Measurements from ENCODE around the gene ENKUR.

ENKUR gene

DNA sequence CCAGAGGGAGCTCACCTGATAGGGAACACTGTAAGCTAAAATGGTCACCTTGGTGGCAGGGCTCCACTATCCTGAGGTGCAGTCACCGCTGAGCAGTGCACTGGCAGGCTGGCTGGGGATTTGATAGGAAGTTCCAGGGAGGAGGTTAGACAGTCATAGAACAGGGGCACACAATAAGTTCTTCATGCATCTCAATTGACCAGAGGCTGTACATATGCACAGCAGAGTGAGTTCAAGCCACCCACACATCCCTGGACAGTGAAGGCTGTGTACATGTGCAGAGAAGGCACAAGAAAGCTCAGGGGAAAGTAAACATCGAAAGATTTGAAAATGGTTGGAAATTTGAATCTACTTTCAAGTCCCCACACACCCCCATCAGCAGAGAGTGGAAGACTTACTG, 77.4 kb downstream of the ENKUR start:
- Histone ChIP-seq H3K9me3 (ENCODE audit: low read length) (no peaks in the 10 kb centered on the region), H3K9ac (ENCODE audit: low read length) (no peak overlapping the region), H3K4me3 (ENCODE audit: low read depth in 1 of 2, low read length in 2 of 2) (no peak overlapping the region), H3K4me1 (ENCODE audit: insufficient read depth, low read length) (no peaks in the 10 kb centered on the region), H3K27ac (ENCODE audit: low read depth, low read length) (no peak overlapping the region), H3K27me3 (ENCODE audit: control insufficient read depth in 1 of 2, insufficient read depth in 2 of 2, low read length in 2 of 2) (no peaks in the 10 kb centered on the region), H3K36me3 (ENCODE audit: insufficient read depth, low read length) (no peaks in the 10 kb centered on the region)

DNA sequence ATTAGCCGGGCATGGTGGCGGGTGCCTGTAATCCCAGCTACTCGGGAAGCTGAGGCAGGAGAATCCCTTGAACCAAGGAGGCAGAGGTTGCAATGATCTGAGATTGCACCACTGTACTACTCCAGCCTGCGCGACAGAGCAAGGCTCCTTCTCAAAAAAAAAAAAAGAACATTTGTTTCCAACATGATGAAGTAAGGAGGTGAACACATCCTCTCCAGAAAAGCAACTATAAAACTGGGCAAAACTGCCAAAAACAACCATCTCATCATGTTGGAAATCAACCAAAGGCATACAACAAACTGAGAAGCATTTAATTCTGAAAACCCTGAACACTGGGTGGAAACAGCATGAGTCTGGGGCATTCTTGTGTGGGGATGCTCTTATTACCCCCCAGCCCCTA, 77.9 kb downstream of the ENKUR start:
- Histone ChIP-seq H3K36me3 (ENCODE audit: insufficient read depth, low read length) (no peaks in the 10 kb centered on the region), H3K27ac (ENCODE audit: low read depth, low read length) (no peak overlapping the region), H3K9ac (ENCODE audit: low read length) (no peak overlapping the region), H3K4me1 (ENCODE audit: insufficient read depth, low read length) (no peaks in the 10 kb centered on the region), H3K27me3 (ENCODE audit: control insufficient read depth in 1 of 2, insufficient read depth in 2 of 2, low read length in 2 of 2) (no peaks in the 10 kb centered on the region), H3K9me3 (ENCODE audit: low read length) (no peaks in the 10 kb centered on the region), H3K4me3 (ENCODE audit: low read depth in 1 of 2, low read length in 2 of 2) (no peak overlapping the region)

- Histone ChIP-seq H3K9ac (ENCODE audit: low read length) (no peak overlapping the region), H3K4me1 (ENCODE audit: insufficient read depth, low read length) (no peaks in the 10 kb centered on the region), H3K36me3 (ENCODE audit: insufficient read depth, low read length) (no peaks in the 10 kb centered on the region), H3K4me3 (ENCODE audit: low read depth in 1 of 2, low read length in 2 of 2) (no peak overlapping the region), H3K27ac (ENCODE audit: low read depth, low read length) (no peak overlapping the region), H3K27me3 (ENCODE audit: control insufficient read depth in 1 of 2, insufficient read depth in 2 of 2, low read length in 2 of 2) (no peaks in the 10 kb centered on the region), H3K9me3 (ENCODE audit: low read length) (no peaks in the 10 kb centered on the region)
These were observed 80.3 kb downstream of the ENKUR start for GRCh38 chr10:24935504-24936292.
